GM20431 (cell line): ENCODE results near the gene KRT222.

Source experiments
- in situ Hi-C: fragments of 300-500 bp; cut with MseI, MboI; formaldehyde crosslinking; loops from one replicate; pipeline ENCODE4 v1.15.0; 2020; ENCODE audit warnings: low sequenced_read_pairs; ENCODE audit not compliant: unreplicated experiment

KRT222 gene

GRCh38 chr17:40664582-40665333 is at the start of gene KRT222:
Gene KRT222, minus strand, starts transcription at chr17:40665177. Its CDS starts 78 bp downstream, at chr17:40665099.
- in situ Hi-C loops: no loop called here

- in situ Hi-C loops: no loop called here
Measured at GRCh38 chr17:40714473-40714872, 49.5 kb upstream of the KRT222 start.

- in situ Hi-C loops: no loop called here
Measured at GRCh38 chr17:40707745-40708144, 42.8 kb upstream of the KRT222 start.

- in situ Hi-C loops: no loop called here
Measured at GRCh38 chr17:40705584-40705983, 40.6 kb upstream of the KRT222 start.

- in situ Hi-C loops: no loop called here
Measured at GRCh38 chr17:40703652-40704051, 38.7 kb upstream of the KRT222 start, which contains the start of gene KRT24. Gene KRT24, minus strand, starts transcription at chr17:40703752. Its CDS starts 59 bp downstream, at chr17:40703693.

- in situ Hi-C loops: no loop called here
Measured at GRCh38 chr17:40702271-40702670, 37.3 kb upstream of the KRT222 start.

GRCh38 chr17:40699853-40700252 is 34.9 kb upstream of the KRT222 start:
- in situ Hi-C loops: no loop called here

- in situ Hi-C loops: no loop called here
Measured at GRCh38 chr17:40699371-40699770, 34.4 kb upstream of the KRT222 start.

- in situ Hi-C loops: no loop called here
Measured at GRCh38 chr17:40697297-40697696, 32.3 kb upstream of the KRT222 start.

GRCh38 chr17:40696651-40697072 is 31.7 kb upstream of the KRT222 start:
- in situ Hi-C loops: no loop called here

- in situ Hi-C loops: no loop called here
Measured at GRCh38 chr17:40695874-40696472, 31.0 kb upstream of the KRT222 start.

- in situ Hi-C loops: no loop called here
Measured at GRCh38 chr17:40694584-40694983, 29.6 kb upstream of the KRT222 start.

- in situ Hi-C loops: no loop called here
Measured at GRCh38 chr17:40687106-40687505, 22.1 kb upstream of the KRT222 start.

GRCh38 chr17:40686192-40686591 is 21.2 kb upstream of the KRT222 start:
- in situ Hi-C loops: no loop called here

- in situ Hi-C loops: no loop called here
Measured at GRCh38 chr17:40680998-40681397, 16.0 kb upstream of the KRT222 start.

GRCh38 chr17:40679523-40679907 is 14.5 kb upstream of the KRT222 start:
- in situ Hi-C loops: no loop called here

GRCh38 chr17:40678902-40679522 is 14.0 kb upstream of the KRT222 start:
- in situ Hi-C loops: no loop called here

GRCh38 chr17:40675905-40676304 is 10.9 kb upstream of the KRT222 start:
- in situ Hi-C loops: no loop called here

- in situ Hi-C loops: no loop called here
Measured at GRCh38 chr17:40672654-40673053, 7.7 kb upstream of the KRT222 start.

GRCh38 chr17:40671282-40671681 is 6.3 kb upstream of the KRT222 start:
- in situ Hi-C loops: no loop called here

GRCh38 chr17:40666331-40666730 is 1.4 kb upstream of the KRT222 start:
- in situ Hi-C loops: no loop called here
